Cardiac muscle cell (in vitro differentiated cells and primary cell): ENCODE results near the gene WDR41. TPM values are rescaled to one million over a fixed set of nuclear protein-coding genes. Genes with fewer than 3 reads are reported as not detected.

ENCODE experiments used
- DNase-seq, 2 donors: peaks; one replicate each; pipeline versions ENCODE4 v3.0.0 to v3.0.0-alpha.2; 2010 to 2017; ENCODE audit warnings: low read depth in 1 of 2, low spot score in 1 of 2
- H3K27ac ChIP-seq: fragments of 200-600 bp; sonication (generic); 2 replicates; pipeline ENCODE4 v1.5.1; 2016
- H3K27me3 ChIP-seq: fragments of 200-600 bp; sonication (generic); 2 replicates; pipeline ENCODE4 v1.6.0; 2016; ENCODE audit warnings: control low read depth
- H3K36me3 ChIP-seq: fragments of 200-600 bp; sonication (generic); 2 replicates; pipeline ENCODE4 v1.5.1; 2016; ENCODE audit warnings: control low read depth
- H3K4me1 ChIP-seq: fragments of 200-600 bp; sonication (generic); 2 replicates; pipeline ENCODE4 v1.8.1; 2017; ENCODE audit warnings: low read depth, mild to moderate bottlenecking, mixed run types
- H3K4me3 ChIP-seq: fragments of 200-600 bp; sonication (generic); 2 replicates; pipeline ENCODE4 v1.5.1; 2016; ENCODE audit warnings: mild to moderate bottlenecking
- H3K9me3 ChIP-seq: fragments of 200-600 bp; sonication (generic); 2 replicates; pipeline ENCODE4 v1.5.1; 2017; ENCODE audit warnings: low read depth, mild to moderate bottlenecking, control low read depth
- CTCF ChIP-seq: IDR thresholded peaks from 2 replicates; pipeline ENCODE4 v1.5.1; 2012; ENCODE audit warnings: low read depth, mild to moderate bottlenecking, low read length
- polyA plus RNA-seq: library from polyadenylated mRNA; unstranded; fragments of >200 nt; fragmentation: Nextera tagmentation; extraction: Ambion mirVana; gene quantifications from 2 replicates; pipeline ENCODE4 v1.2.1, GENCODE V29; 2016
- total RNA-seq: library from RNA; depleted of rRNA; stranded (reverse); fragments of >200 nt; gene quantifications from 2 replicates; pipeline ENCODE4 v1.2.3, GENCODE V29; 2016

The WDR41 gene
- total and polyA plus RNA-seq, 2 experiments from 2014 or later, result 30.4 to 49.7 TPM

- TF ChIP-seq CTCF, result no peak
- Histone ChIP-seq H3K27ac (no peak overlapping the region), H3K9me3 (no peaks in the 10 kb centered on the region), H3K36me3 (no peaks in the 10 kb centered on the region), H3K4me1 (no peaks in the 10 kb centered on the region), H3K4me3 (no peak overlapping the region), H3K27me3 (no peaks in the 10 kb centered on the region)
- no peak for DNase-seq
Observed at GRCh38 chr5:77413049-77413448, 79.1 kb downstream of the WDR41 start.

GRCh38 chr5:77409870-77410621 lies 82.1 kb downstream of the WDR41 start:
- Histone ChIP-seq H3K27ac (no peak overlapping the region), H3K27me3 (no peaks in the 10 kb centered on the region), H3K4me1 (no peaks in the 10 kb centered on the region), H3K9me3 (no peaks in the 10 kb centered on the region), H3K36me3 (no peaks in the 10 kb centered on the region), H3K4me3 (no peak overlapping the region)
- no peak for DNase-seq
- no peak for TF ChIP-seq CTCF

GRCh38 chr5:77407152-77407551 lies 85.0 kb downstream of the WDR41 start:
- Histone ChIP-seq H3K27ac (no peak overlapping the region), H3K9me3 (no peaks in the 10 kb centered on the region), H3K36me3 (no peaks in the 10 kb centered on the region), H3K4me1 (no peaks in the 10 kb centered on the region), H3K27me3 (no peaks in the 10 kb centered on the region), H3K4me3 (no peak overlapping the region)
- no peak for DNase-seq
- TF ChIP-seq CTCF, result no peak

GRCh38 chr5:77402796-77403195 lies 89.3 kb downstream of the WDR41 start:
- TF ChIP-seq CTCF, result no peak
- Histone ChIP-seq H3K27ac (no peak overlapping the region), H3K27me3 (no peaks in the 10 kb centered on the region), H3K4me1 (peaks cover 2% of the 10 kb centered on the region), H3K36me3 (no peaks in the 10 kb centered on the region), H3K9me3 (no peaks in the 10 kb centered on the region), H3K4me3 (no peak overlapping the region)
- no peak for DNase-seq

- peaks cover 7% of the 10 kb centered on the region for H3K4me1 ChIP-seq
- no peaks in the 10 kb centered on the region for H3K36me3 ChIP-seq
- H3K4me3 ChIP-seq, result no peak overlapping the region
- no peak overlapping the region for H3K27ac ChIP-seq
- DNase-seq, result no peak
- H3K9me3 ChIP-seq, result no peaks in the 10 kb centered on the region
- no peak for TF ChIP-seq CTCF
- no peaks in the 10 kb centered on the region for H3K27me3 ChIP-seq
Observed at GRCh38 chr5:77400645-77401044, 91.5 kb downstream of the WDR41 start.
